RWPE2 (cell line): Measurements from ENCODE around the gene CALR3.

Source experiments
- ATAC-seq: fragments of 200-7000 bp; cut with Tn5 transposase; 3 replicates; pipeline ENCODE4 v1.9.1; 2021; ENCODE audit warnings: low read depth
- DNase-seq: peaks from one replicate; pipeline ENCODE4 v3.0.0-alpha.2; 2020; ENCODE audit warnings: low spot score
- H3K27ac ChIP-seq: fragments of 450-650 bp; 2 replicates; pipeline ENCODE4 v1.5.1; 2017; ENCODE audit warnings: mild to moderate bottlenecking; ENCODE audit not compliant: poor library complexity, severe bottlenecking
- H3K27me3 ChIP-seq: fragments of 250-450 bp; sonication (Bioruptor Pico); 2 replicates; pipeline ENCODE4 v1.5.1; 2021; ENCODE audit warnings: mild to moderate bottlenecking, moderate library complexity; ENCODE audit not compliant: insufficient read depth, poor library complexity, severe bottlenecking
- H3K36me3 ChIP-seq: fragments of 250-450 bp; sonication (Bioruptor Pico); 2 replicates; pipeline ENCODE4 v1.5.1; 2020; ENCODE audit warnings: low read depth, mild to moderate bottlenecking, moderate library complexity
- H3K4me1 ChIP-seq: fragments of 250-450 bp; sonication (Bioruptor Pico); 2 replicates; pipeline ENCODE4 v1.5.1; 2021; ENCODE audit warnings: mild to moderate bottlenecking, moderate library complexity; ENCODE audit not compliant: insufficient read depth, poor library complexity, severe bottlenecking
- H3K4me3 ChIP-seq: fragments of 250-450 bp; sonication (Bioruptor Pico); 2 replicates; pipeline ENCODE4 v1.5.1; 2021; ENCODE audit warnings: mild to moderate bottlenecking, moderate library complexity; ENCODE audit not compliant: severe bottlenecking
- H3K9me3 ChIP-seq: fragments of 250-450 bp; sonication (Bioruptor Pico); 2 replicates; pipeline ENCODE4 v1.5.1; 2021; ENCODE audit warnings: mild to moderate bottlenecking, moderate library complexity; ENCODE audit not compliant: severe bottlenecking
- TF ChIP-seq, protein P1 (sequence below): fragments of 450-650 bp; IDR thresholded peaks from one replicate; pipeline ENCODE4 v1.5.1; 2017; ENCODE audit warnings: mild to moderate bottlenecking, moderate library complexity; ENCODE audit not compliant: poor library complexity, severe bottlenecking

The CALR3 gene

DNA sequence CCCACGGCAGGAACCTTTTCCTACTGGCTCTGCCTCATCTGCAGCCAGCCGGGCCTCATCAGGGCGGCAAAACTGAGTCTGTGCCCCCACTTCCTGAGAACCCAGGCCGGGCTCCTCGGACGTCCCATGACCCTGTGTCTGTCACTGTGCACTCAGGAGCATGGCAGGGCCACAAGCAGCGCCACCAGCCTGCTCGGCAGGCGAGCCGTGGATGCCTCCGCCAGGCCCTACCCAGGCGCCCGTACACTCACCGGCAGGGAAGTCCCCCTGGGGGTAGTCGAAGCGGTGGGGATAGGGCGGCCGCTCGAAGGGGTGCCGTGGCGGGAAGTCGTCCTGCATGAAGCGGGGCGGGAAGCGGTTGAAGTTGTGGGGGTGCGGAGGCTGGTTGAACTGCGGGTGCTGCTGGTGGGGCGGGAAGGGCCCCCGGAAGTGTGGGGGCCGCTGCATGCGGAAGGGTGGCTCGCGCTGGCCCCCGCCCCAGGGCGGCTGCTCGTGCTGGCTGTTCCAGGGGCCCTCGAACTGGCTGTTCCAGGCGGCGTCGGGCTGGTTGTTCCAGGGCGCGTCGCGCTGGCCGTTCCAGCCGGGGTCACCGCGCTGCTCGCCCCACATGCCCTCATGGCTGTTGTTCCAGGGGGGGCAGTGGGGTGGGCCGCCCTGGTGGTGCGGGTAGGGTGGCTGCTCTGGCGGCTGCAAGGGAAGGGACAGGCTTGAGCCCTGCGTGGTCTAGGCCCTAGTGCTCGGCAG is 29.2 kb upstream of the CALR3 start:
- Histone ChIP-seq H3K27me3 (no peaks in the 10 kb centered on the region), H3K9me3 (no peaks in the 10 kb centered on the region), H3K4me3 (no peak overlapping the region), H3K4me1 (no peaks in the 10 kb centered on the region), H3K36me3 (peaks cover 88% of the 10 kb centered on the region), H3K27ac (no peak overlapping the region)
- DNase-seq (peak; percentile 56), ATAC-seq (no peak)
- TF ChIP-seq, protein P1, sequence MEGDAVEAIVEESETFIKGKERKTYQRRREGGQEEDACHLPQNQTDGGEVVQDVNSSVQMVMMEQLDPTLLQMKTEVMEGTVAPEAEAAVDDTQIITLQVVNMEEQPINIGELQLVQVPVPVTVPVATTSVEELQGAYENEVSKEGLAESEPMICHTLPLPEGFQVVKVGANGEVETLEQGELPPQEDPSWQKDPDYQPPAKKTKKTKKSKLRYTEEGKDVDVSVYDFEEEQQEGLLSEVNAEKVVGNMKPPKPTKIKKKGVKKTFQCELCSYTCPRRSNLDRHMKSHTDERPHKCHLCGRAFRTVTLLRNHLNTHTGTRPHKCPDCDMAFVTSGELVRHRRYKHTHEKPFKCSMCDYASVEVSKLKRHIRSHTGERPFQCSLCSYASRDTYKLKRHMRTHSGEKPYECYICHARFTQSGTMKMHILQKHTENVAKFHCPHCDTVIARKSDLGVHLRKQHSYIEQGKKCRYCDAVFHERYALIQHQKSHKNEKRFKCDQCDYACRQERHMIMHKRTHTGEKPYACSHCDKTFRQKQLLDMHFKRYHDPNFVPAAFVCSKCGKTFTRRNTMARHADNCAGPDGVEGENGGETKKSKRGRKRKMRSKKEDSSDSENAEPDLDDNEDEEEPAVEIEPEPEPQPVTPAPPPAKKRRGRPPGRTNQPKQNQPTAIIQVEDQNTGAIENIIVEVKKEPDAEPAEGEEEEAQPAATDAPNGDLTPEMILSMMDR, result no peak

DNA sequence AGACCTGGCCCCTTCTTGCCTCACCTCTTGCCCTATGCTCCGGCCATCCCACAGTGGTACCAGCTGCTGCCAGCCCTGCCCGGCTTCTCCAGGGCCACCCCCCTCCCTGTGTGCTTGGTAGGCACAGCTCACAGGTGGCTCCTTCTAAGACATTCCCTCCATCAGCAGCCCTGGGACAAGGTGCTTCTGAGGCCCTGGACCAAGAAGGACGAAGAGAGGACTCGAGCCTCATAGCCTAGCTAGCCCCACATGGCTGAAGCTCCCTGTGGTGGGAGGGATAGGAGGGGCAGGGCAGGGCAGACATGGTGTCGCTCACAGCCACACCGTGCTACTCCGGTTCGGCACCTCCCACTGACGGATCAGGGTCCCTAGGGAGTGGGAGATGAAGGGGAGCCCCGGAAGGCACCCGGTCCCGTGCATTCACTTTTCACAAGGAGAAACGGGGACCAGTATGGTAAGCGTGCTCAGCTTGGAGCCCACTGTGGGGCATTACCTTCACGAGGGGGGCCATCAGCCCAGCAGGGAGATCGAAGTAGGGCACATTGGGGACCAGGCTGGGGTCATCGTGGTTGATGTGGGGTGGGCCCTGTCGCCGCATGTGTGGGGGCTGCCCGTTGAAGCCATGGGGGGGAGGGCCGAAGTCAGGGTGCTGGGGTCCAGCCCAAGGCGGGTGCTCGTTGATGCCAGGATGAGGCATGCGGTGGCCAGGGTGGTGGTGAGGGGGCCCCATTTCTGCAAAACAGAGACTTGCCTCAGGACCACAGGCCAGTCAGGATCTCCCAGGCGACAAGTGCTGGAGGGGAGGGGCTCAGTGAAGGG is 26.8 kb upstream of the CALR3 start:
- TF ChIP-seq, protein P1, result no peak
- Histone ChIP-seq H3K36me3 (peaks cover 93% of the 10 kb centered on the region), H3K27me3 (no peaks in the 10 kb centered on the region), H3K27ac (no peak overlapping the region), H3K4me1 (no peaks in the 10 kb centered on the region), H3K4me3 (no peak overlapping the region), H3K9me3 (no peaks in the 10 kb centered on the region)
- DNase-seq (peak; percentile 60), ATAC-seq (no peak)

DNA sequence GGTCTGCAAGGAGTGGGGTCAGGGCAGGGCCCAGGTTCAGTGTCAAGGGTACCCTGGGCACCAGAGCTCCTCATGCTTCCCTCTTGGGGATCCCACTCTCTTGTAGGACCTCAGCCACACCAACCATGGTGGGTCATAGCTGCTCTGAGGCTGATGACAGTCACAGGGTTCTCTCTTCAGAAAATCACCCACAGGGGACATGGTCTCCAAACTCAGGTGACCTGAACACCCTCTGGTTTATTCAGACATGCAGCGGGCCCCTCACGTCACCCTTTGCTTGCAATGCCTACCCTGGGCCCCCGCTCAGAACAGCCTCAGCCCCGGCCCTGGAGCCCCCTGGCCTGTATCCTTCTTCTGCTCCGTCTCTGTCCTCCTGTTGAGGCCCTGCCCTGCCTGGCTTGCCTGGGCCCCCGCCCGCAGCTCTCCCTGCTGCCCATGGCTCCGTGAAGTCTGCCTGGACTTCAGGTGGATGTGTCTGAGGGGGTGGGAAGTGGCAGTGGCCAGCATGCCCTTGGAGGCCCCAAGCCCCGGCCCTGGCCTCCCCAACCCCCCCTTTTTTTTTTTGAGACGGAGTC is 25.8 kb upstream of the CALR3 start:
- Histone ChIP-seq H3K4me1 (no peaks in the 10 kb centered on the region), H3K9me3 (no peaks in the 10 kb centered on the region), H3K27ac (no peak overlapping the region), H3K4me3 (no peak overlapping the region), H3K27me3 (no peaks in the 10 kb centered on the region), H3K36me3 (peaks cover 92% of the 10 kb centered on the region)
- TF ChIP-seq, protein P1, result no peak
- ATAC-seq (no peak), DNase-seq (no peak)

DNA sequence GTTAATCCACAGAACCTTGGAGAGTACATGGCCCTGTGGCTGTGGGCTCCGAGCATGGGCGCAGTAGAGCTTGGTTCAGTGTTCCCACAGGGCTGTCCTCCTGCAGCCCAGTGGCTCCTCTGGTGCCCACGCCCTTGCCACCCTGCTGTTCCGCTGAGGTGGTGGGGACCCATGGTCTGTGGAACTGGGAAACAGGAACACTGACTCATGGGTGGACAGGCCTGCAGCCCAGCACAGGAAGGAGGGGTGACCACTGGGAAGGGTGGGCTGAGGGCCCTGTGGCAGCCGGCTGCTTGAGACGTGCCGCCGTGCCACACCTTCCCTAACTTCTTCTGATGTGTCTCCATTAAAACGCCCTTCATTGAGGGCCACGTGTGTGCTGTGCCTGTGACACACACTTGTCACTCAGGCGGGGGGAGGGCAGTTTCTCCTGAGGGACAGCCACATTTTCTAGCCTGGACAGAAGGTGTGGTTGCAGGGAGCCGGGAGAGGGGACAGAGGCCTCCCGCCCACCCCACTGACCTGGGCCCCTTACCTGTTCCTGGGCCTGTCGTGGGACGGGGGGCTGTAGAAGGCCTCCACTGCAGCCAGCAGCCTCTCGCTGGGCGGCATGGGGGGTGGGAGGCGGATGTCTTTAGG is 25.1 kb upstream of the CALR3 start:
- Histone ChIP-seq H3K4me1 (no peaks in the 10 kb centered on the region), H3K36me3 (peaks cover 85% of the 10 kb centered on the region), H3K27me3 (no peaks in the 10 kb centered on the region), H3K9me3 (no peaks in the 10 kb centered on the region), H3K27ac (no peak overlapping the region), H3K4me3 (no peak overlapping the region)
- TF ChIP-seq, protein P1, result no peak
- no peak for ATAC-seq
- peak; percentile 57 for DNase-seq
